Stimulated activated naive CD8-positive, alpha-beta T cell treated with anti-CD3 and anti-CD28 coated beads, Interleukin-15, Interleukin-2, amounts not matched to agents 100 U/mL and 50 U/mL, for 24 hours (primary cell): ENCODE data around the gene LRCH2.
"Not testable (repeated sequence)": the region's sequence is repeated elsewhere in the genome, so short reads cannot be mapped to it uniquely, and the experiment has no call there.

Experiments
- ATAC-seq: fragments of 150-1000 bp; cut with Tn5 transposase; one replicate; pipeline ENCODE4 v1.10.0; 2021
- DNase-seq: peaks from one replicate; pipeline ENCODE4 v3.0.0; 2021

LRCH2 gene

DNA sequence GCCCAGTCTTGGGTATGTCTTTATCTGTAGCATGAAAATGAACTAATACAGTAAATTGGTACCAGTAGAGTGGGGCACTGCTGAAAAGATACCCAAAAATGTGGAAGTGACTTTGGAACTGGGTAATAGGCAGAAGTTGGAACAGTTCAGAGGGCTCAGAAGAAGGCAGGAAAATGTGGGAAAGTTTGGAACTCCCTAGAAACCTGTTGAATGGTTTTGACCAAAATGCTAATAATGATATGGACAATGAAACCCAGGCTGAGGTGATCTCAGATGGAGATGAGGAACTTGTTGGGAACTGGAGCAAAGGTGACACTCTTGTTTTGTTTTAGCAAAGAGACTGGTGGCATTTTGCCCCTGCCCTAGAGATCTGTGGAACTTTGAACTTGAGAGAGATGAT lies 24.3 kb downstream of the LRCH2 start:
- DNase-seq, ATAC-seq: not testable (repeated sequence)

DNA sequence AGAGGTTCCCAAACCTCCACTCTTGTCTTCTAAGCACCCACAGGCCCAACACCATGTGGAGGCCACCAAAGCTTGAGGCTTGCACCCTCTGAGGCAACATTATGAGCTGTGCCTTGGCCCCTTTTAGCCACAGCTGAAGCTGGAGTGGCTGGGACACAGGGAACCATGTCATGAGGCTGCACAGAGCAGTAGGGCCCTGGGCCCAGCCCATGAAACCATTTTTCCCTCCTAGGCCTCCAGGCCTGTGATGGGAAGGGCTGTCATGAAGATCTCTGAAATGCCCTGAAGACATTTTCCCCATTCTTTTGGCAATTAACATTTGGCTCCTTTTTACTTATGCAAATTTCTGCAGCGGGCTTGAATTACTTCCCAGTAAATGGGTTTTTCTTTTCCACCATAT lies 29.9 kb downstream of the LRCH2 start:
- no peak for ATAC-seq
- DNase-seq: no peak

DNA sequence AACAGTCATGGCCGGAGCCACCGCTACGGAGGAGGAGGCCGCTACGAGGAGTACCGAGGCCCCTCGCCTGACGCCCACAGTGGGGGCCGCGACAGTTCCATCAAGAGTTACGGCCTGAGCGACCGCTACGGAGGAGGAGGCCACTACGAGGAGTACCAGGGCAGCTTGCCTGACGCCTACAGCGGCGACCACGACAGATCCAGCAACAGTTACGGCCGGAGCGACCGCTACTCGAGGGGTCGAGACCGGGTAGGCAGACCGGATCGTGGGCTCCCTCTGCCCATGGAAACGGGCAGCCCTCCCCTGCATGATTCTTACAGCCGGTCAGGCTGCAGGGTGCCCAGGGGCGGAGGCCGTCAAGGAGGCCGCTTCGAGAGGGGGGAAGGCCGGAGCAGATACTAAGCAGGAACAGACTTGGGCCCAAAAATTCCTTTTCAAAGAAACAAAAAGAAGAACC lies 41.6 kb downstream of the LRCH2 start:
- no peak for ATAC-seq

DNA sequence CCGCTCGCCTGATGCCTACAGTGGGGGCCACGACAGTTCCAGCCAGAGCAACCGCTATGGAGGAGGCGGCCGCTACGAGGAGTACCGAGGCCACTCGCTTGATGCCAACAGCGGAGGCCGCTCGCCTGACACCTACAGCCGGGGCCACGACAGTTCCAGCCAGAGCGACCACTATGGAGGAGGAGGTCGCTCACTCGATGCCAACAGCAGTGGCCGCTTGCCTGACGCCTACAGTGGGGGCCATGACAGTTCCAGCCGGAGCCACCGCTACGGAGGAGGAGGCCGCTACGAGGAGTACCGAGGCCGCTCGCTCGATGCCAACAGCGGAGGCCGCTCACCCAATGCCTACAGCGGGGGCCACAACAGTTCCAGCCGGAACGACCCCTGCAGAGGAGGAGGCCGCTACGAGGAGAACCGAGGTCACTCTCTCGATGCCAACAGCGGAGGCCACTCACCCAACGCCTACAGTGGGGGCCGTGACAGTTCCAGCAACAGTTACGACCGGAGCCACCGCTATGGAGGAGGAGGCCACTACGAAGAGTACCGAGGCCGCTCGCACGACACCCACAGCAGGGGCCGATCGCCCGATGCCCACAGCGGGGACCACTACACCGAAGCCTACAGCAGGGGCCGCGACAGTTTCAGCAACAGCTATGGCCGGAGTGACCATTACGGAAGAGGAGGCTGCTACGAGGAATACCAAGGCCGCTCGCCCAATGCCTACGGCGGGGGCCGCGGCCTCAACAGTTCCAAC lies 42.2 kb downstream of the LRCH2 start:
- DNase-seq: no peak
- no peak for ATAC-seq

More for the DNA sequence above, 41.6 kb downstream of the LRCH2 start:
- no peak for DNase-seq

DNA sequence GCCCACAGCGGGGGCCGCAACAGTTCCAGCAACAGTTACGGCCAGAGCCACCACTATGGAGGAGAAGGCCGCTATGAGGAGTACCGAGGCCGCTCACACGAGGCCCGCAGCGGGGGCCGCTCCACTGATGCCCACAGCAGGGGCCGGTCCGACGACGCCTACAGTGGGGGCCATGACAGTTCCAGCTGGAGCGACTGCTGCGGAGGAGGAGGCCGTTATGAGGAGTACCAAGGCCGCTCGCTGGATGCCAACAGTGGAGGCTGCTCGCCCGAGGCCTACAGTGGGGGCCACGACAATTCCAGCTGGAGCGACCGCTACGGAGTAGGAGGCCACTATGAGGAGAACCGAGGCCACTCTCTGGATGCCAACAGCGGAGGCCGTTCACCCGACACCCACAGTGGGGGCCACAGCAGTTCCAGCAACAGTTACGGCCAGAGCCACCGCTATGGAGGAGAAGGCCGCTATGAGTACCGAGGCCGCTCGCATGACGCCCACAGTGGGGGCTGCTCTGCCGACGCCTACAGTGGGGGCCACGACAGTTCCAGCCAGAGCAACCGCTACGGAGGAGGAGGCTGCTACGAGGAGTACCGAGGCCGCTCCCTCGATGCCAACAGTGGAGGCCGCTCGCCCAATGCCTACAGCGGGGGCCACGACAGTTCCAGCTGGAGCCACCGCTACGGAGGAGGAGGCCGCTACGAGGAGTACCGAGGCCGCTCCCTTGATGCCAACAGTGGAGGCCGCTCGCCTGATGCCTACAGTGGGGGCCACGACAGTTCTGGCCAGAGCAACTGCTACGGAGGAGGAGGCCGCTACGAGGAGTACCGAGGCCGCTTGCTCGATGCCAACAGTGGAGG lies 43.0 kb downstream of the LRCH2 start:
- ATAC-seq: no peak
- DNase-seq: no peak

DNA sequence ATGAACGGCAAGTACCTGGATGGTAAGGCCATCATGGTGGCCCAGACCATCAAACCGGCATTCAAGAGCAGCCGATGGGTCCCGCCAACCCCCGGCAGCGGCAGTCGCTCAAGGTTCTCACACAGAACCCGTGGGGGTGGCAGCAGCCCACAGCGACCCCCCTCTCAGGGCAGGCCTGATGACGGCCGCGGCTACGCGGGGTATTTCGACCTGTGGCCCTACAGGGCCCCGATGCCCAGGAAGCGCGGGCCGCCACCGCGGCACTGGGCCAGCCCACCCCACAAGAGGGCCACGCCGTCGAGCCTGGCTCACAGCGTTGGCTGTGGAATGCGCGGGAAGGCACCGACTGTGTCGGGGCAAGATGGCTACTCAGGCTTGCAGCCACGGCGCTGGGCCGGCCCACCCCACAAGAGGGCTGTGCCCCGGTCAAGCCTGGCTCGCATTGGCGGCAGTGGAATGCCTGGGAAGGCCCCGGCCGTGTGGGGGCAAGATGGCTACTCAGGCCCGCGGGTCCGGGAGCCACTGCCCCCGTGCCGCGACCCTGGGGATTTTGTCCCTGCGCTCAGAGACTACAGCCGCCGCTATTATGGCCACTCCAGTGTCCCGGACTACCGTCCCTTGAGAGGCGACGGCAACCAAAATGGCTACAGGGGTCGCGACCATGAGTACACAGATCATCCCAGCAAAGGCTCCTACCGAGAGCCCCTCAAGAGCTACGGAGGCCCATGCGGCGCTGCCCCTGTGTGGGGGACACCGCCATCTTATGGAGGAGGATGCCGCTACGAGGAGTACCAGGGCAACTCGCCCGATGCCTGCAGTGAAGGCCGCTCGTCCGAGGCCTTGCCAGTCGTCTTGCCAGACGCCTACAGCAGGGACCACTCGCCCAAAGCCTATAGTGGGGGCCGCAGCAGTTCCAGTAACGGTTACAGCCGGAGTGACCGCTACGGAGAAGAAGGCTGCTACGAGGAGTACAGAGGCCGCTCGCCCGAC lies 44.0 kb downstream of the LRCH2 start:
- ATAC-seq (no peak), DNase-seq (no peak)

DNA sequence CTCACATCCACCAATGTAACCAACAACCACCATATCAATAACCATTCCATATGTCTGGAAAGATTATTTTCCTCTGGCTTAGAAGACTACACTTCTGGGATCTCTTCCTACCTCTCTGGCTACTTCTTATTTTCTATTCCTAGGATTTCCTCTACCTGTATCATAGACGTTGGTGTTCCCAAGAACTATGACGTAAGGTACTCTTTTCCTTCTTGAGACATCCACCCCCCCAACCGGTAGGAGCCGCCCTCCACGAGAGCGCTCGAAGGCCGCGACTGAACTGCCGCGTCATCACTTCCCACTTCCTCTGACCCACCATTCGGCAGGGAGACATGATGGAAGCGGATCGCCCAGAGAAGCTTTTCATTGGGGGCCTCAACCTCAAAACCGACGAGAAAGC lies 44.8 kb downstream of the LRCH2 start, which contains the start of gene RBMXL3:
TSS of gene RBMXL3 (plus strand) at position 301 of the 400 bp plus-strand sequence. CDS start at position 333, 32 bp downstream.
- DNase-seq (no peak), ATAC-seq (no peak)

DNA sequence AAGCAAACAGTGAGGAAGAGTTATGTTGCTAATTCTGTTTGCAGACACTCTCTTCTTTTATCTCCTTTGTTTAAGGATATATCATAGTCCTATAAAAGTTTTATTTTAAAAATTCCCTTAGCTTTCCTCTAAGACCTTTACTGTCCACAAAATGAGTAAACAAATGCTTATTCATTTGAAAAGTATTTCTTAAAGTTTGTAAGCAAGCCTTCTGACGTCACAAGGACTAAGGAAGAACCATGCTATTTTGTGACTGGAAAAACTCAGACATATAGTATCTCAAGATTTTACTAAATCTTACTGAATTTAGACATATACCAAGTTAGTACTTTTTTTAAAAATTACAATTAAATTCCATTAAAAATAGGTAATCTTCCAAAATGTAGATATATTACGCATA lies 49.9 kb downstream of the LRCH2 start:
- ATAC-seq (no peak), DNase-seq (no peak)

DNA sequence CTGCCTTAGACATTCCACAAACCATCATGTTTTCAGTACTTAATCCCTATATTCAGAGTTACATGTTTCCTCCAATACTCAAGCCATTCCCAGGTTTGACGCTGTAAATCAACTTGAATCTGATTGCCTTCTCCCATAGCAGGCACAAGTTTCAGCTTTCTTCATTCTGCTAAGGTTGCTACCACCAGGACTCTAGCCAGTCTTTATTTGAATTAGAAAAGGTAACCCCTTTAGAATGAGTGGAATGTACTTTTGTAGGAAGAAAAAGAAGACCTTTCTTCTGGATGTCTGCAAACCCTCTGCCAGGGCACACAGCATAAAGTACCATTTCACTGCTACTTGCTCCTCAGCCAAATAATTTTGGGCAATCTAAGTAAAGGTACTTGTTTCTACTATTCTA lies 55.4 kb downstream of the LRCH2 start:
- no peak for DNase-seq
- ATAC-seq: no peak

DNA sequence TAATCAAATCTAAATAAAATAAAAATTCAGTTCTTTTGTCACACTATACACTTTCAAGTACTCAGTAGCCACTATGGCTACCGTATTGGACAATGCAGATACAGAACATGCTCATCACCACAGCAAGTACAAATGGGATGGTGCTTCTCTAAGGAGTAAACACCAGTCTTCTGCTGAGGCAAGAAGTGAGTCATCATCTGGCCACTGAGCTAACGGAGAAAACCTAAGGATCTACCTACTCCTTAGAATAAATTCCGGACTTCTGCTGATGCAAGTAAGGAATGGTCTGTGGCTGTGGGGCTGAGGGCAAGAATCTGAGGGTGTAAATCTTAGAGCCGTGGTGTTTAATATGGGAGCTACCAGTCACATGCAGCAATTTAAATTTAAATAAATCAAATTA lies 56.0 kb downstream of the LRCH2 start:
- no peak for DNase-seq
- ATAC-seq: no peak

DNA sequence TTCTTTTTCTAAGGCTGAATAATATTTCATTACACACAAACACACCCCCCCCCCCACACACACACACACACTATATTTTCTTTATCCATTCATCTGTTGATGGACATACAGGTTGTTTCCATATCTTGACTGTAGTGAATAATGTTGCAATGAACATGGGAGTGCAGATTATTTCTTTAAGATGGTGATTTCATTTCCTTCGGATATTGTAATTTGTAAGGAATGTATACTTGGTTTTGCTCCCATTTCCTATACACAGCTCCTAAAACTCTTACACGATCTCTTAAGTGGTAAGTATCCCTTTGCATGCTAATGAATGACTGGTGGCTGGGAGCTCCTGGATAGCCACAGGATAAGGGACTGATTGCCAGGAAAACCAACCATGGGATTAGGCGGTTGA lies 59.3 kb downstream of the LRCH2 start:
- ATAC-seq: no peak
- DNase-seq: no peak

DNA sequence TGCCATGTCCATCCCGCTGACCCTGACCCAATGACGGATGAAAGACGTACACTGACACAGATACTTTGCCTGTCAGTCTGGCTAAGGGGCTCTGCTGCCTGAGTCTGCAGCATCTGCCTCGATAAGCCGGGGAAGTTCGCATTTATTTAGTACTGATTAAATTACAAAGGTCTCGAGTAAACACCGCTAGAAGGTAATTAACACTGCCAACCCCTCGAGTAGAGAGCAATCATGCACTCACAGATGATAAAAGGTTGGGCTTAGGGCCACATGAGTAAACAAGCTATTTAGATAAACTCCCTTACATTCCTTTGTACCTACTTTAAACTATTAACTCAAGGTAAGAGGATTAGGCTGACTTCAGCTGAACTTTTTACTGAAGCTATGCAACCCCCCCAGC lies 60.7 kb downstream of the LRCH2 start:
- no peak for ATAC-seq
- DNase-seq: no peak

DNA sequence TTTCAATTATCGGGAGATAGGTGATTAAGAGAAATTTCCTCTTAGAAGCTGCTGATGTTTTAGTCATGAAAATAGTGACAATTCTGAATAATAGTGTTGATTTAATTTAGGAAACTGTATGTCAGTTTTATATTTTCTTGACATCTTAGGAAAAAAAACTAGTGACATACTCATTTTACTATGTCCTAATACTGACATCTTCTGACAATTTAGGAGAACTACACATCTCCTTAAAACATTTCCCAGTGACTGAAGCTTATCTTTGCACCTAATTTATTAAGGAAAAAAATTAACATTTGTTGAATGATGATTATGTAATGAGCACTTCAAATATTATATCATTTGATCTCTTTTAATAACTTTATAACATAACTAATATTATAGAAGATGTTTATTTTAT lies 86.7 kb downstream of the LRCH2 start:
- DNase-seq (no peak), ATAC-seq (no peak)

DNA sequence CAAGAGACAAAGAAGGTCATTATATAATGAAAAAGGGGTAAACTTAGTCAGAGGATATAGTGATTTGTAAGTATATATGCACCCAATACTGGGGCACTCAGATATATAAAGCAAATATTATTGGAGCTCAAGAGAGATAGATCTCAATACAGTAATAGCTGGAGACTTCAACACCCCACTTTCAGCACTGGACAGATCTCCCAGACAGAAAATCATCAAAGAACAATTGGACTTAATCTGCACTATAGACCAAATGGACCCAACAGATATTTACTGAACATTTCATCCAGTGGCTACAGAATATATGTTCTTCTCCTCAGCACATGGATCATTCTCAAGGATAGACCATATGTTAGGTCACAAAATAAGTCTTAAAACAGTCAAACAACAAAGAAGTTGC lies 91.8 kb downstream of the LRCH2 start:
- DNase-seq (no peak), ATAC-seq (no peak)

DNA sequence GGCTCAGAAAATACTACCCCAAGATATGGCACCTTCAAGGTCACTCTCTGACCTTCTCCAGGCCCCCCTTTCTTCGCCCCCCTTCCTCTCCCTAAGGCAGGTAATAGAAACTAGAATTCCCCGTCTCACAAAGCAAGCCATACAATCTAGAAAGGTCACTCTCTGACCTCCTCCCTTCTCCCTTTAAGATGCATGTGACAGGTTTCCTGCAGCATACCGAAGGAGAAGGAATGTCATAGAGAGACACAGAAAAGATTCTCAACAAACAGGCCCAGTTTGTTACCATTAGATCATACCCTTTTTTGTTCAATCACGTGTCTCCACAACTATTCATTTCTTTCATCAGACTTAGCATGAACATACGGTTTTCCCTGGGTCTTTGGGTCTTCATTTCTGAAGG lies 95.9 kb downstream of the LRCH2 start:
- ATAC-seq: no peak
- DNase-seq: no peak

DNA sequence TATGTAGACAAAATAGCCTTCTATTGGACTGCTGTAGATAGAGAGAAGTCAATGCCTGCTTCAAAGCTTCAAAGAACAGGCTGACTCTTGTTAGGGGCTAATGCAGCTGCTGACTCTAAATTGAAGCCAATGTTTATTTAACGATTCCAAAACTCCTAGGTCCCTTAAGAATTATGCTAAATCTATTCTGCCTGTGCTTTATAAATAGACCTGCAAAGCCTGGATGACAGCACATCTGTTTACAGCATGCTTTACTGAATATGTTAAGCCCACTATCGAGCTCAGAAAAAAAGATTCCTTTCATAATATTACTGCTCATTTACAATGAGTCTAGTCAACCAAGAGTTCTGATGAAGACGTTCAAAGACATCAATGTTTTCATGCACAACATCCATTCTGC lies 99.5 kb downstream of the LRCH2 start:
- DNase-seq (no peak), ATAC-seq (no peak)

DNA sequence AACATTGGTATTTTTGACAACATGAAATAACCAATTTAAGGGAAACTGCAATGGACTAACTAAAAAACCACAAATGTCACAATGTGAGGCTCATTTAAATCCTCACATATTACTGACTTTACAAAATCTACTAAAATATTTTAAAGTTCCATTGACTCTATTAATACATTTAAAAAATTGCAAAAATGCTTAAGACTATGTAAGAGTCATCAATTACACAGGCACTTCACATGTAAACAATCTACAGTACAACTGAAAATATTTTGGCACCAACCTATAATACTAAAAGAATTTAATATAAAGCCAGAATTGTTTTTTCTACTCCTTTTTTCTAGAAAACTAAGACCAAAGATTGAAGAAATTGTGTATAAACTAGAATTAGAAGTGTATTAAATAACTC lies 121.5 kb downstream of the LRCH2 start:
- ATAC-seq (no peak), DNase-seq (no peak)

DNA sequence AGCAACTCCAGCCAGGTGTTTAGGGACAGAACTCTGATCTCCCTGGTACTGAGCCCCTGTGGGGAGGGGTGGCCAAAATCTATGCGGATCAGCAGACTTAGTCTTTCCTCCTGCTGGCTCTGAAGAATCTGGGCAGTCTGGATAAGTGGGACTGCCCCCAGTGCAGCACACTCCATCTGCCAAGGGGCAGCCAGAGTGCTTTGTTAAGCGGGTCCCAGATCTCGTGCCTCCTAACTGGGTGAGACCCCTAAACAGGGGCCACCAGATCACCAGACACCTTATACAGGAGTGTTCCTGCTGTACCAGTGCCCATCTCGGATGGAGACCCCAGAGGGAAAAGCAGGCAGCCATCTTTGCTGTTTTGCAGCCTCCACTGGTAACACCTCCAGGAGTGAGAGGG lies 135.0 kb downstream of the LRCH2 start:
- DNase-seq: no peak
- ATAC-seq: no peak

DNA sequence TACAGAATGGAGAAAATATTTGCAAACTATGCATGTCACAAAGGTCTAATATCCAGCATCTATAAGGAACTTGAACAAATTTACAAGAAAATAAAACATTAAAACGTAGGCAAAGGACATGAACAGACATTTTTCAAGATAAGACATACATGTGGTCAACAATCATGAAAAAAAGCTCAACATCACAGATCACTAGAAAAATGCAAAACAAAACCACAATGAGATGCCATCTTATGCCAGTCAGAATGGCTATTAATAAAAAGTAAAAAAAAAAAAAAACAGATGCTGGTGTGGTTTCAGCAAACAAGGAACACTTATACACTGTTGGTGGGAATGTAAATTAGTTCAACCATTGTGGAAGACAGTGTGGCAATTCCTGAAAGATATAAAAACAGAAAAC lies 140.7 kb downstream of the LRCH2 start:
- DNase-seq (no peak), ATAC-seq (no peak)

DNA sequence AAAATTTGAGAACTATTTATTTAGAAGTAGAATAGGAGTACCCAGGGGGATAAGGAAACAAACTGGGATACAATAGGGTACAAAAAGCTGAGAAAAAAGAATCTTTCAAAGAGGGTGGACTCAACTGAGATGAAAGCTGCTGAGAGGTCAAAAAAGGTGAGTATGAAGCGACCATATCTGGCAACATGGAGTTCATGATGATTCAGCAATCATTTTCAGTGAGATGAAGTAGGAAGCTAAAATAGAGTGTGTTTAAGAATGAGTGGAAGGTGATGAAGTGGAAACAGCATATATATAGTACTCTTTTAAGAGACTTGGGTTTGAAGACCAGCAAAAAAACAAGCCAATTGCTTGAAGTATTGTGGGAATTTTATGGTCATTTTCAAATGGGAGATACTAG lies 144.5 kb downstream of the LRCH2 start:
- DNase-seq: no peak
- ATAC-seq: no peak

DNA sequence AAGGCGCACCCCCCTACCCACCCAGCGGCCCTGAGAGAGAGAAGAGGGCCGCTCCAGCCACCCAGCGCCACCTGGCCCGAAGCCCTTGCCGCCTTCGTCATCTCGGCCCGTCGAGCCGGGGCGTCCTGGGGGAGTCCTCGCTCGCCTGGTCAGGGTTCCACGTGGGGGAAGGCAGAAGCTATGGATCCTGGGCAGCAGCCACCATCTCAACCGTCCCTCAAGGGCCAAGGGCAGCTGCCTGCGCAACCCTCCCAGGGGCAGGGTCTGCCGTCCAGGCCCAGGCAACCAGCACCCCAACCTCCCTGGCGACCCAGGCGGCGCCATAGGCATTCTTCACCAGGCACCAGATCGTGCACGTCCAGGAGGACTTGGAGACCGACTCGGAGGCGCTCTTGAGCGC lies 165.0 kb downstream of the LRCH2 start:
- ATAC-seq (no peak), DNase-seq (no peak)

DNA sequence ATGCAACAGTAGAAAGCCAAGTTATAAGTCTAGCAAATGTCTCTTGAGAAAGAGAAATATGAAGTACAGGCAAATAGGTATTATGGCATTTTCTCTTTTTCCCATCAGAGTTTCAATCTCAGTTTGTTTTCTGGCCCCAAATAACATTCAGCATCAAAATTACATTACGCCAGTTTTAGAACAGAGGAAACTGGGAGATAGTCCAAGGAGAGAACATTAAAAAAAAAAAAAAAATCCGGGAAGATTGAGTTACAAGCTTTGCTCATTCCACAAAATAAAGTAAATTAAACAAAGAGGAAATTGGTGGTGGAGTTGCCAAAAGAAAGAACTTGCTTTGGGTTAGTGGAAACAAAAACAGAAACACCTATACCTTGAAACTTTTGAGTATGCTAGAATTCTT lies 166.1 kb downstream of the LRCH2 start:
- no peak for DNase-seq
- ATAC-seq: no peak
